Astrocyte of the spinal cord (primary cell): ENCODE results near the gene NRF1.

ENCODE experiments used
- DNase-seq: peaks from one replicate; pipeline ENCODE4 v3.0.0; 2011; ENCODE audit warnings: low read depth, low spot score
- H3K4me3 ChIP-seq: 2 replicates; pipeline ENCODE4 v1.5.1; 2011; ENCODE audit warnings: low read depth, mild to moderate bottlenecking, low read length, moderate library complexity
- in situ Hi-C: cut with HindIII; loops from 2 replicates; pipeline ENCODE4 v1.10.0; 2017; ENCODE audit warnings: low sequenced_read_pairs
- TF ChIP-seq, protein P1 (sequence below): IDR thresholded peaks from 2 replicates; pipeline ENCODE4 v1.5.1; 2012; ENCODE audit warnings: low read depth, mild to moderate bottlenecking, low read length, inconsistent platforms

Gene NRF1

DNA sequence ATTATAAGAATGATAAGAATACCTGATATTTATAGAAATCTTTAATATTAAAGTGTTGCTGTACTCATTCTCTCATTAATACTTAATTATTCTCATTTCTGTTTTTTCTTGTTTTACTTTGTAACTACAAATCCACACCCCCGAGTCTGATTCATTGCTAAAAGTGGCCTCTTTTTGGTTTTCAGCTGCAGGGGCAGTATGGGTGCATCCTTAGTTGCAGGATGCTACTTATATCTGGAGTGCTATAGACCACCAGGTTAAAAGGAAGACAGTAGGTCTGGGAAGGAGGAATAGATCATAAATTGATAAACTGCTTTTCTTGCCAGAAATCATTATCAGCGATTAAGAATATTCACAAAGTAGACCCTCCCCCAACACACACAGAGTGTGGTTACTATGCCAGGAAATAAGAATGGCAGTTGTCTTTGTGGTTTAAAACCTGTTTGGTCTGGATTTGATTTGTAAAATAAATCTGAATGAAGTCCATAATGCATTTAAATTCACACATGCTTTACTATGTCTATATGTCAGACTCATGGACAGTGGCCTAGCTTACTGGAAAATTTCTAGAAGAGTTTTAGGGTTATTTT lies 96.5 kb downstream of the NRF1 start:
- H3K4me3 ChIP-seq = no peak overlapping the region
- no peak for DNase-seq
- TF ChIP-seq, protein P1, sequence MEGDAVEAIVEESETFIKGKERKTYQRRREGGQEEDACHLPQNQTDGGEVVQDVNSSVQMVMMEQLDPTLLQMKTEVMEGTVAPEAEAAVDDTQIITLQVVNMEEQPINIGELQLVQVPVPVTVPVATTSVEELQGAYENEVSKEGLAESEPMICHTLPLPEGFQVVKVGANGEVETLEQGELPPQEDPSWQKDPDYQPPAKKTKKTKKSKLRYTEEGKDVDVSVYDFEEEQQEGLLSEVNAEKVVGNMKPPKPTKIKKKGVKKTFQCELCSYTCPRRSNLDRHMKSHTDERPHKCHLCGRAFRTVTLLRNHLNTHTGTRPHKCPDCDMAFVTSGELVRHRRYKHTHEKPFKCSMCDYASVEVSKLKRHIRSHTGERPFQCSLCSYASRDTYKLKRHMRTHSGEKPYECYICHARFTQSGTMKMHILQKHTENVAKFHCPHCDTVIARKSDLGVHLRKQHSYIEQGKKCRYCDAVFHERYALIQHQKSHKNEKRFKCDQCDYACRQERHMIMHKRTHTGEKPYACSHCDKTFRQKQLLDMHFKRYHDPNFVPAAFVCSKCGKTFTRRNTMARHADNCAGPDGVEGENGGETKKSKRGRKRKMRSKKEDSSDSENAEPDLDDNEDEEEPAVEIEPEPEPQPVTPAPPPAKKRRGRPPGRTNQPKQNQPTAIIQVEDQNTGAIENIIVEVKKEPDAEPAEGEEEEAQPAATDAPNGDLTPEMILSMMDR = no peak
- in situ Hi-C loops = no loop called here

DNA sequence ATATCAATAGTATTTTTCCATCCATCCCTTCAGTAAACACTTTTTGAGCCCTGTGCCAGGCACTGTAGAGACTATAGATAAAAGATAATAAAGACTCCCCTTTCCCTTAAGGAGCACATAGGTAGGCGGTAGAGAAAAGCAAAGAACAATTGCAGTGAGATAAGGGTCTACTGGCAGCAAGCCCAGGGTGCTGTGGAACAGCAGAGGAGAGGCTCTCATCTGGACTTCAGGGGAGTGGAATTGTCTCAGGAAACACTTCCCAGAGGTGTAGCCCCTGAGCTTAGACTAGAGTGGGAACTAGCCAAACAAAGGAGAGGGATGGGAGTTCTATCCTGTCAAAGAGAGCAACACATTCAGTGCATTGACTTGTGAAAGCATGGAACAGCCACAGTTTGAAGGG lies 102.0 kb downstream of the NRF1 start:
- in situ Hi-C loops = no loop called here
- DNase-seq = no peak
- no peak overlapping the region for H3K4me3 ChIP-seq
- TF ChIP-seq, protein P1 = no peak

DNA sequence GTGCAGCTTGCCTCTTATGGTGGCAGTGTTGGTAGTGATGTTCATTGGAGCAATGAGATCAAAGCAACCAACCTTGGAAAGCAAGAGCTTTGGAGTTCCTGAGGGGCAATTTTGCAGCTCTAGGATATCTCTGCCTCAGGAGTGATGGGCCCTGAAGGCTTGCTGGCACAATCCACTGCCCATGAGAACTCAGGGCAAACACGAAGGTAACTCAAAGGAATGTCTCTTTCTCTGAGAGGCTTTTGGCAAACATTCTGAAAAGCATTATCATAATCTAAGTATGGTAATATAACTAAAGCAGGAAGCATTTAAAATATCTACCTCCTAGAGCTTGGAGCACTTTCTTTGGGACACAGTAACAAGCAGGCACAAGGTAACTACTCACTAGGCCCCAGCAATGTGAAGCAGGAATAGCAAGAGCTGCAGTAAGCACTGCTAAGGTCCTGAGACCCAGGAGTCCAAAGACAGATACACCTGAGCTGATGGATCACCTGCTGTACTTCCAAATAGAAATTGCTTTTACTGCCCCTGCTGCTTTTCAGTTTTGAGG lies 103.1 kb downstream of the NRF1 start:
- DNase-seq = no peak
- H3K4me3 ChIP-seq = no peak overlapping the region
- in situ Hi-C loops = no loop called here
- TF ChIP-seq, protein P1 = no peak

DNA sequence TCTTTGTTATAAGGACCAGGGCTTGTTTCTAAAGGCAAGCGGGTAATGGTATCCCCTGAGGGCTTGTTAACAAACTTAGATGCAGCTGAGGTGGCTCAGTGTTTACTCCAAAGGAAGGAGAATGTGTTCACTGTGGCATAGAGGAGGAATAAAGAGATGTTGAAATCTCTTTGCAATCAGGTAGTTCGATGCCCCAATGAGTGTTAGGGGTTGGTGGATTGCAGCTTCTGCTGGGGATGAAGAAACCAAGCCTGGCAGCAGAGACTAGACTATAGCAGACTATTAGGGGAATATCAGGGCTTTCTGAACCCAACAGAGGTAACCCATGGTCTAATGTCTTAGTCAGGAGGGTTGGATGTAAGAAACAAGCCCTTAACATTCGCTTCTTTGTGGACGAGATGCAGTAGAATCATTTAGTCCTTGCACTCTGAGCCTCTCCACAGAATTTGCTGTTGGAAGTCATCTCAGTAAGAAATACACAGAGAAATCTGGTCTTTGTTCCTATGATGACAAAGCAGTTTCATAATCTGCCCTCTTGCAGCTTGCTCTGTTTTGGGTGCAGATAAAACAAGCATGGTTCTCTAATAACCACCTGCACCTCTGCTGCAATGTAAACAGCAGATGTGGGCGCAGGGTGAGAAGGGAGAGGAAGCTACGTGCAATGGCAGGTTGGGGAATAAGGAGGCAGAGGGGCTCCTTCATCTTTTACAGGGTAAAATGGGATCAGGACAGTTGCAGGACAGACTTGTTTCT lies 108.6 kb downstream of the NRF1 start:
- in situ Hi-C loops = no loop called here
- no peak overlapping the region for H3K4me3 ChIP-seq
- TF ChIP-seq, protein P1 = no peak
- DNase-seq = no peak

DNA sequence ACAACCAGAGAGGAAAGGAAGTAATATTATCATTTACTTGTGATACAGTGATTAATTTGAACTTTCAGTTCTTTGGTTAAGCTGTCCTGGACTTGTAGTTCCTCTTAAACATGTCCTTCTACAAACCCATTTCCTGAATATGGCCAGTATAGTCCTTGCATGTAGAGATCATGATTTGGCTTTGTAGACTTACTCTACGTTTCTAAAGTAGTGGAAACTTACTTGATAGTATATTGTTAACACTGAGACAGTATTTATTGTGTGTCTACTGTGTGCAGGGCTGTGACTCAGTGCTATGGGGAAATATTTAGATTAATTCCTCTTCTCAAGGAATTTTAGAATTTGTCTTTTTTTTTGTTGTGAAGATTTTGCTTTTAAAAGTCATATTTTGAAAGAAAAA lies 109.5 kb downstream of the NRF1 start:
- TF ChIP-seq, protein P1 = no peak
- in situ Hi-C loops = no loop called here
- H3K4me3 ChIP-seq = no peak overlapping the region
- DNase-seq = no peak

DNA sequence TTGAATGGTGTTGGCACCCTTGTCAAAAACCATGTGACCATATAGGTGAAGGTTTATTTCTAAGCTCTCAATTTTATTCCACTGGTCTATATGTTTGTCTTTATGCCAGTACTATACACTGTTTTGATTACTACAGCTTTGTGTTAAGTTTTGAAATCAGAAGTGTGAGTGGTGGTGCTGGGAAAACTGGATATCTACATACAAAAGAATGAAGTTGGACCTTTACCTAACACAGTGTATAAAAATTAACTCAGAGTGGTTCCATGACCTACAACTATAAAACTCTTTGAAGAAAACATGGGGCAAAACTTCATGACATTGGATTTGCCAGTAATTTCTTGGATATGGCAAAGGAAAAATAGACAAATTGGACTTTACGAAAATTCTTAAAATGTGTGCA lies 112.2 kb downstream of the NRF1 start:
- TF ChIP-seq, protein P1 = no peak
- no peak for DNase-seq
- no peak overlapping the region for H3K4me3 ChIP-seq
- in situ Hi-C loops = no loop called here
